ENCODE measurements around the gene PRPS1L1.

The PRPS1L1 gene

DNA sequence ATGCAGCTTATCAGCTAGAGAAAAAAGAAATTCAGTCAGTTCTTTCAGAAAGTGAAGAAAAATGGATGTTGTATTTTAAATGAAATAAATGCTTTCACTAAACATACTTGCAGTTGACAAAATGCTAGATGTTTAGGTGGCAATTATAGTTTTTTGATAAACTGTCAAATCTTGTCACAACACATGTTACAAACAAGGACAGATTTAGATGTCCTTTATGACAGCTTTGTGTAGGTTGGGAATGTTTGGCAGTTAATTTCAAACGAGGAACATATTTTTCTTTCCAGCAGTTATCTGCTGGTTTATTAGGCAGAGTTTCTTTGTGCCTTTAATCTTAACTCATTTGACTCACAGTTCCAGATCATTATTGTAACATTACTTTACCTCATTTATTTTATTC is 3.1 kb upstream of the PRPS1L1 start:
- H3K4me3 Mint-ChIP-seq, result no peak overlapping the region
- no peaks in the 10 kb centered on the region for H3K27me3 Mint-ChIP-seq
- ATAC-seq, result no peak
- no peaks in the 10 kb centered on the region for H3K9me3 Mint-ChIP-seq
- H3K36me3 Mint-ChIP-seq, result no peaks in the 10 kb centered on the region
- no peaks in the 10 kb centered on the region for H3K4me1 Mint-ChIP-seq
- H3K27ac Mint-ChIP-seq, result no peak overlapping the region

GRCh38 chr7:18020138-18020715 is 7.4 kb downstream of the PRPS1L1 start:
- Mint-ChIP-seq H3K4me1 (no peaks in the 10 kb centered on the region), H3K4me3 (no peak overlapping the region), H3K36me3 (no peaks in the 10 kb centered on the region), H3K27me3 (peaks cover 9% of the 10 kb centered on the region), H3K9me3 (no peaks in the 10 kb centered on the region), H3K27ac (no peak overlapping the region)
- ATAC-seq, result no peak

DNA sequence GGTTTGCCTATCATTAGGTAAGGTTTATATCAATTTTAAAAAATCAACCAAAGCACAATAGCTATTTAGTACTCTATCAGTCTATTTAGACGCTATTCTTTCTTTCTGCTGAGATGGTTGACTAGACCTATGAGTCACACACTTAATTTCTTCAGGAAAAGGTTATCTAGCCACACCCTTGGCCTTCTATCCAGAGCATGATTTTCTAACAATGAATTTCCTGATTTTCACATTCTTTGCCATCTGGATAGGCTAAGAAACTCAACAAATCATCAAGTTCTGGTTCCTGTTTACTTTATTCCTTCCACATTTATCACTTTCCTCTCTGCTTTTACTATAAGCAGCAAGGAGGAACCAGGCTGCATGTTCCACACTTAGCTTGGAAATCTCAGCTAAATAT is 8.1 kb downstream of the PRPS1L1 start:
- peaks cover 10% of the 10 kb centered on the region for H3K27me3 Mint-ChIP-seq
- ATAC-seq, result no peak

GRCh38 chr7:18018296-18019215 is 9.1 kb downstream of the PRPS1L1 start:
- Mint-ChIP-seq H3K27ac (no peak overlapping the region), H3K4me1 (no peaks in the 10 kb centered on the region), H3K36me3 (no peaks in the 10 kb centered on the region), H3K4me3 (no peak overlapping the region), H3K27me3 (peaks cover 20% of the 10 kb centered on the region), H3K9me3 (no peaks in the 10 kb centered on the region)
- no peak for ATAC-seq

More for the DNA sequence above, 8.1 kb downstream of the PRPS1L1 start:
- Mint-ChIP-seq H3K4me1 (no peaks in the 10 kb centered on the region), H3K27ac (no peak overlapping the region), H3K9me3 (no peaks in the 10 kb centered on the region), H3K4me3 (no peak overlapping the region), H3K36me3 (no peaks in the 10 kb centered on the region)

DNA sequence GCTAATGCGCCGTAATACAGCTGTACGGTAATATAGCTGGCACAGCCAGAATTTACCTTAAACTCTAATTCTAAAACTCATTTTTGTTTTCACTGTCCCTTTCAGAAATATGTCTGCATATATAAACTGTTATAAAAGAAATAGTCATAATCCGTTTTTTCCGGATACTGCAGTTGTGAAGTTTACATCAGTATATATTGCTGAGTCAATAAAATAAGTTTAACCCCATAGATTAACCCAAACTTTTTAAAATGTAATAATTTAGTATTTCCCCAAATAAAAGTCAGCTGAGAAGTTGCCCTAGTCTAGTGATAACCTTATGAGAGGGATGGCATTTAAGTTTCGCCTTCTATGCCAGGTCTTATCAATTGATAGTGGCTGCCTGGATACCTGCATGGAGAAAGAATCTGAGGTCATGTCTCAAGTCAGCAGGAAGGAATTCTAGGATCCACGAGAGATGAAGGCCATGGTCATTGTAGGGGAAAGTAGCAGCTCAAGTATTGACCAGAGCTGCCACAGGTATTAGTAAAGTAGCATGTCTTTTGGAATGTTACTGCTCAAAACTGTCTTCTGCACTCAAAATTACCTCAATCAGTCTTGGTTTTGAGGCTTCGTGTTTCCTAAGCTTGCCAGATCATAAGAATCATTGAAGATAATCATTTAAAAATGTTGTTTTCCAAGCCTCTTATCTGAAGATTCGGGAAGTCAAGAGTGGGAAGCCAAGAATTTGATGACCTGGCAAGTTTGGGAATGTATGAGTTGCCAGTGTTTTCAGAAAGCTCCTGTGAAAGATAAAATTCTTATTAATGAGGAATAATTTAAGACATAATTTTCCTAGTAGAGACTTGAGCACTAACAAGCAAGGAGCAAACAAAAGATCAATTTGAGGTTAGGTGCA is 10.8 kb downstream of the PRPS1L1 start:
- Mint-ChIP-seq H3K27me3 (peaks cover 27% of the 10 kb centered on the region), H3K4me1 (no peaks in the 10 kb centered on the region), H3K4me3 (no peak overlapping the region), H3K36me3 (no peaks in the 10 kb centered on the region), H3K9me3 (no peaks in the 10 kb centered on the region), H3K27ac (no peak overlapping the region)
- no peak for ATAC-seq

DNA sequence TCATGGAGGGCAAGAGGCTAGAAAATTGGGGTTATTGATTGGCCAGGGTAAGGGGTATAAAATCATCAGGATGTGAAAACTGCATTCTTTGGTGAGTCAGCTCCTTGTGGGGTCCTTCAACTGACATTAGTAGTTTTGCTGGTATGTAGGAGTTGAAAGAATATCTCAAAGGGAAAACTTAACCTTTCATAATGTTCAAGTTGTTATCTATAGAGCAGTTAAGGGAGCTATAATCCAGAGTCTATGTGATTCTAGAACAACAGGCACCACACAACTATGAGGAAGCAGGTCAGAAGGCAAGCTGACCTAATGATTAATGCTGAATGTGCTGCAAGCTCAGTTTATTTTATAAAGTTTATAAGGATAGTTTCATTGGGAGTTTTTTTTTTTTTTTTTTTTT is 13.7 kb downstream of the PRPS1L1 start:
- Mint-ChIP-seq H3K27me3 (peaks cover 30% of the 10 kb centered on the region), H3K4me3 (no peak overlapping the region), H3K4me1 (no peaks in the 10 kb centered on the region), H3K27ac (no peak overlapping the region), H3K36me3 (no peaks in the 10 kb centered on the region), H3K9me3 (no peaks in the 10 kb centered on the region)
- no peak for ATAC-seq

- Mint-ChIP-seq H3K27me3 (no peaks in the 10 kb centered on the region), H3K36me3 (no peaks in the 10 kb centered on the region), H3K9me3 (peaks cover 5% of the 10 kb centered on the region), H3K4me3 (no peak overlapping the region), H3K4me1 (no peaks in the 10 kb centered on the region), H3K27ac (no peak overlapping the region)
- ATAC-seq, result no peak
These were observed 23.3 kb downstream of the PRPS1L1 start for GRCh38 chr7:18004372-18004771.

DNA sequence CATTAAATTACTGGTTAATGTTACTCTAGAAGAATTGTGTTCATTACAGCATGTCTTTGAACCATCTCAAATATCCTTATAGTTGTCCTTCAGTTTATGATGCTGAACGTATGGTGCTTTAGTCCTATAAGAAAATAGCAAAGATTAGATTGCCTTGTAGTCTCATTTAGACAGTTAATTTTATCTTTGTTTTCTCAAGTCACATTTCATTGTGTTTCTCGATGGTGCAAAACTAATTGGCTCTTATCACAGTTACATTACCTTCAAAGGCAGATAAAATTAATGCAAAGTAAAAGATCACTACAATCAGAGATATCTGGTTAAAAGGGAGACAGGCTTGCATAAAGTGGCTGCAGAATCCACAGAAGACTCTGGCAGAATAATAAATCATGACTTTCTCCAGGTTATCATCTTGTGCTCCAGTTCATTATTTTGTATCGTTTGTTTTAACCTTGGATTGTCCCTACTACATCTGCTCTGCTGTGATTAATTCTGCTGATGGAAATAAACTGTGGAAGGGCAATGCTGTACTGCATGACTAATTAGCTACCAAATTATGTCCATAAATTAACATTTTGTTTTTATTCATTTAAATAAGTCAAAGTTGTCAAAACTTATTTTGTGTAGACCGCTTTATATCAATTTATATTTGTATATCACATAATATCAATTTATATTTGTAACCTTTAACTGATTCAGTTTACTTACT is 24.2 kb downstream of the PRPS1L1 start:
- no peaks in the 10 kb centered on the region for H3K4me1 Mint-ChIP-seq
- no peak overlapping the region for H3K27ac Mint-ChIP-seq
- no peaks in the 10 kb centered on the region for H3K27me3 Mint-ChIP-seq
- H3K9me3 Mint-ChIP-seq, result peaks cover 6% of the 10 kb centered on the region
- no peak for ATAC-seq
- no peak overlapping the region for H3K4me3 Mint-ChIP-seq
- no peaks in the 10 kb centered on the region for H3K36me3 Mint-ChIP-seq

GRCh38 chr7:17998692-17999091 is 29.0 kb downstream of the PRPS1L1 start:
- no peaks in the 10 kb centered on the region for H3K27me3 Mint-ChIP-seq
- H3K36me3 Mint-ChIP-seq, result no peaks in the 10 kb centered on the region
- no peak overlapping the region for H3K27ac Mint-ChIP-seq
- no peak for ATAC-seq
- H3K4me3 Mint-ChIP-seq, result no peak overlapping the region
- peaks cover 4% of the 10 kb centered on the region for H3K4me1 Mint-ChIP-seq
- peaks cover 3% of the 10 kb centered on the region for H3K9me3 Mint-ChIP-seq

DNA sequence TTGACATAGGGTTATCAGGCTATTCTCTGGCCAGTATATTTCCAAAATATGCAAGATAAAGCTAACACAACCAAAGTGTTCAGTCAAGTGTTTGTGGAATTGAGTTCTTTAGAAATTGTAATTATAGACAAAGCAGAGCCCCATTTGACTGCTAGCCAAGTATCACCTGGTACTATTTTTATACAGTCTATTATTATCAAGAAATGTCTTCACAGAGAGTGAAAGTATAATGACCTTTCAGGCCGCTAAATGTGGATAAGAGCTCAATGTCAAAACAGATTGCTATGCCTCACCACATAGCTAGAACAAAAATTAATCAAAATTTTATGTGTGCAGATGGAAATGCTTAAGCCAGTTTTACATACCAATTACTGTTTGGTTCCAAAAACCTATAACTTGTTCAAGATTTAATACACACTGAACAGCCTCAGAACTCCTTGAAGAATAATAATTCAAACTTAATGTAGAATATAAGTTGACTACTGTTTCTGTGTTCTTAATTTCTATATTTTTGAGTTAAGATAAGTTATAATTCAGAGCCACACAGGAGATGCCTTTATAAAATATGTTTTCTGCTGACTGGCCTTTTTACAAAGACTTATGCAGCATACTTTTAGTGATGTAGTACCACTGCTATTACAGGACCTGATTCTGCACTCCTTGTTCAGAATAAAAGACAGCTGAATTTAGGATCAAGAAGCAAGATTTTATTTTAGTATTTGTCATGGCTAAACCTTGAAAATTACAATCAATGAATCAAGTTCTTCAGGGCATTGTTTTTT is 31.0 kb downstream of the PRPS1L1 start:
- H3K36me3 Mint-ChIP-seq, result no peaks in the 10 kb centered on the region
- no peak for ATAC-seq
- no peak overlapping the region for H3K4me3 Mint-ChIP-seq

DNA sequence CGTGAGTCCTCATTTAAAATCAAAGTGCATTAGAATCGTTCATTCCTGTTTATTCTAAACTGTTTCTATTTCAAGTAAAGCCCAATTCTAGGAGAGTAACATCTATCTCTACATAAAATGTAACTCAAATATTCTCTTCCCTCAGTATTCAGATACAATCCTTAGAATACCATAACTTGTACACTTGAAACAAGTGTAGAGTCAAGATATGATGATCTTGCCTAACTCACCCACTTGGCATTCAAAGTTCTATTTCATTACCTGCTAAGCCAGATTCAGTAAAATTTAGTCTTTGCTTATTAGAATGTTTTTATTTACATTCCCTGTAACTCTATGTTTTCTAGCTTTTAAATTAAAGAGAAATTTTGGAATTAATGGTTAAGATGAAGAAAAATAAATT is 31.6 kb downstream of the PRPS1L1 start:
- H3K27me3 Mint-ChIP-seq, result peaks cover 24% of the 10 kb centered on the region
- no peaks in the 10 kb centered on the region for H3K36me3 Mint-ChIP-seq
- H3K4me1 Mint-ChIP-seq, result peaks cover 5% of the 10 kb centered on the region
- no peak overlapping the region for H3K4me3 Mint-ChIP-seq
- no peak overlapping the region for H3K27ac Mint-ChIP-seq
- peaks cover 3% of the 10 kb centered on the region for H3K9me3 Mint-ChIP-seq
- no peak for ATAC-seq

More for the DNA sequence above, 31.0 kb downstream of the PRPS1L1 start:
- Mint-ChIP-seq H3K9me3 (peaks cover 3% of the 10 kb centered on the region), H3K4me1 (peaks cover 5% of the 10 kb centered on the region), H3K27ac (no peak overlapping the region), H3K27me3 (peaks cover 20% of the 10 kb centered on the region)

DNA sequence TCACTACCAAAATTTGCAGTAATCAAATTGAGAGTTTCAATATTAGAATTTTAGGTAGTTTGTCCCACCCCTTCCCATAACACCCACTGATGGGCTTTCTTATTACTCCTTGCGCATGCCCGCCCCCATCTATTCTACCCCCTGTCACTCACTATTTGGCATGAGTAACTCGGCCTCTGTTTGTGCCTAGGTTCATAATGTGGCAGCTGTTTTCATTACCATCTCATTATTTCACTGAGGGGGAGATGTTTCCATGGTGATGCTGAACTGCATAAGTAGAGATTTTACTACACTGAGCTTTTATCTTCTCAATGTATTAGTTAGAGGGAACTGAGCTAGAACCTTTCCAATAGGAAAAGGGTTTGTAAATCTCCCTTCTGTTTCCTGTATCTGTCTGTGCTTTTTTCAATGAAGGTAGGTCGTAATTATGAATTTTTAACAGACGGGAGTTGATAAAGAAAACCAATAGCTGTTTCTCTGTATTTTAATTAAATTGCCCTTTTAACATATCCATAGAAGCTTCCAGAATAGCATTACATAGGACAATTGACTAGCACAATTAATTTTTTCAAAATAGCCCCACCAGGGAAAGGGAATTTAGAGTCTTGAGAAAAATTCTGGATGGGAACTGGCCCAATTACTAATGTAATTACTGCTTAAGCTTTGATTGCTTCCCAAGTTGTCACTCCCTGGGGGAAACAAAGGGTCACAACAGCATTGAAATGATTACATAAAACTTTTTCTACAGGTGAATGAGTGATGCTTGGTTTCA is 33.4 kb downstream of the PRPS1L1 start:
- Mint-ChIP-seq H3K36me3 (no peaks in the 10 kb centered on the region), H3K4me3 (no peak overlapping the region), H3K27me3 (peaks cover 24% of the 10 kb centered on the region), H3K27ac (no peak overlapping the region), H3K9me3 (peaks cover under 1% of the 10 kb centered on the region), H3K4me1 (peaks cover 5% of the 10 kb centered on the region)
- no peak for ATAC-seq

DNA sequence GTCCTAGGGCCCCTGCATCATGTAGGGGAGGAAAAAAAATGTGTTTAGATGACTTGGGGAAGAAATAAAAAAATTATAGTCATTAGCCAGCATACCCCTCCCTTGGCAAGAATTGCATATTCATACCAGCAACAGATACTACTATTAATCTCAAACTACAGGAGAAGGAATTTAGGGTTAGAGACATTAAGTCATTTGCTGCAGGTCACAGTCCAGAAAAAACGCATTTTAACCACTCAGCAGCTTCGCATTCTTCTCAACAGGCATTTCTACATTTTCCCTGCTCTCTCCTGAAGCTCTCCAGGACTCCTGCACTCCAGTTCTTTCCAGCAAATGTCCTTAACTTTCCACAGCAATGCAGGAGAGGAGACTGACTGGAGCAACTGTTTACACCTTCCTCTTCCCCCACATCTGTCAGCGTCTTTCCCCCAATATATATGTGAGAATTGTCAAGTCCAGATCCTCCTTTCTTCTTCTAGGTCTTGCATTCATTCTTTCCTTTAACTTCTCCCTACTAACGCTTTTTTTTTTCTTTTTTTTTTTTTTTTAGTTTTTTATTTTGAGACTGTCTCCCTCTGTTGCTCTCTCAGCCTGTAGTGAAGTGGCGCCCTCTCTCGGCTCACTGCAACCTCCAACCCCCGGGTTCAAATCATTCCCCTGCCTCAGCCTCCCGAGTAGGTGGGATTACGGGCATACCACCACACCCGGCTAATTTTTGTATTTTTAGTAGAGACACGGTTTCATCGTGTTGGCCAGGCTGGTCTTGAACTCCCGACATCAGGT is 35.6 kb downstream of the PRPS1L1 start:
- Mint-ChIP-seq H3K36me3 (no peaks in the 10 kb centered on the region), H3K4me3 (no peak overlapping the region), H3K9me3 (no peaks in the 10 kb centered on the region), H3K27ac (no peak overlapping the region), H3K4me1 (peaks cover 5% of the 10 kb centered on the region), H3K27me3 (peaks cover 24% of the 10 kb centered on the region)
- no peak for ATAC-seq
